ENCODE data around the gene GAK. TPM values are rescaled to one million over a fixed set of nuclear protein-coding genes. Genes with fewer than 3 reads are reported as not detected.

Gene GAK
- total and polyA plus RNA-seq, 2 experiments from 2014 or later = 87.1 to 88.4 TPM

- Histone ChIP-seq H3K4me1 (ENCODE audit: insufficient read depth) (no peaks in the 10 kb centered on the region), H3K9me3 (ENCODE audit: low read depth) (no peaks in the 10 kb centered on the region), H2AFZ (no peak overlapping the region), H3K27me3 (no peaks in the 10 kb centered on the region), H3K9me2 (replicated peaks; ENCODE audit: insufficient read depth) (no peaks in the 10 kb centered on the region), H3K4me3 (no peak overlapping the region), H3K79me2 (no peaks in the 10 kb centered on the region), H3K27ac (no peak overlapping the region), H4K20me1 (ENCODE audit: insufficient read depth, poor library complexity, severe bottlenecking) (no peaks in the 10 kb centered on the region), H3K36me3 (replicated peaks; ENCODE audit: insufficient read depth, low read depth) (no peaks in the 10 kb centered on the region), H3K4me2 (no peak overlapping the region)
- WGBS (ENCODE audit: low lambda C conversion rate, missing lambda C conversion rate) = 98% methylated on average over 17 of the region's 17 CpGs
- TF ChIP-seq EZH2 (IDR thresholded peaks at IDR 0.05; ENCODE audit: borderline replicate concordance) (no peak), EZH2phosphoT487 (IDR thresholded peaks at IDR 0.05; ENCODE audit: low read depth, severe bottlenecking, unreplicated experiment) (no peak)
- TF ChIP-seq, protein P1, sequence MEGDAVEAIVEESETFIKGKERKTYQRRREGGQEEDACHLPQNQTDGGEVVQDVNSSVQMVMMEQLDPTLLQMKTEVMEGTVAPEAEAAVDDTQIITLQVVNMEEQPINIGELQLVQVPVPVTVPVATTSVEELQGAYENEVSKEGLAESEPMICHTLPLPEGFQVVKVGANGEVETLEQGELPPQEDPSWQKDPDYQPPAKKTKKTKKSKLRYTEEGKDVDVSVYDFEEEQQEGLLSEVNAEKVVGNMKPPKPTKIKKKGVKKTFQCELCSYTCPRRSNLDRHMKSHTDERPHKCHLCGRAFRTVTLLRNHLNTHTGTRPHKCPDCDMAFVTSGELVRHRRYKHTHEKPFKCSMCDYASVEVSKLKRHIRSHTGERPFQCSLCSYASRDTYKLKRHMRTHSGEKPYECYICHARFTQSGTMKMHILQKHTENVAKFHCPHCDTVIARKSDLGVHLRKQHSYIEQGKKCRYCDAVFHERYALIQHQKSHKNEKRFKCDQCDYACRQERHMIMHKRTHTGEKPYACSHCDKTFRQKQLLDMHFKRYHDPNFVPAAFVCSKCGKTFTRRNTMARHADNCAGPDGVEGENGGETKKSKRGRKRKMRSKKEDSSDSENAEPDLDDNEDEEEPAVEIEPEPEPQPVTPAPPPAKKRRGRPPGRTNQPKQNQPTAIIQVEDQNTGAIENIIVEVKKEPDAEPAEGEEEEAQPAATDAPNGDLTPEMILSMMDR (IDR thresholded peaks at IDR 0.05; ENCODE audit: poor library complexity) = no peak
- DNase-seq (ENCODE audit: low spot score) = no peak
These were observed 74.1 kb downstream of the GAK start for GRCh38 chr4:858041-858481.

DNA sequence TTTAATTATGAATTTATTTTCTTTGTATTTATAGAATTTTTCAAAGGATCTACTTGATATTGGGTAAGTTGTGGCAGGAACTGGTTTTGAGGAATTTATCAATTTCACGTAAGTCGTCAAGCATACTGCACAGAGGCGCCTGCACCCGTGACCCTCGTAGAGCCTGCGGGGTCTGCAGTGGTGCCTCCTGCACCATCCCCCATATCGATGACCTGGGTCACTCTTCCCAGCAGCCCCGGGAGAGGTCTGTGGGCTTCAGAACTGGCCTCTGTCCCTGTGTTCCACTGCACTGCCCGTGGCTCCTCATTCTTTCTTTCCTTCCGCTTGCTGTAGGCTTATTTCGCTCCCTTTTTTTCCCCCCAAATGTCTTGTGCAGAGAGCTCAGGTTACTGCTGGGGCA is 74.7 kb downstream of the GAK start:
- WGBS (ENCODE audit: low lambda C conversion rate, missing lambda C conversion rate) = 95% methylated on average over 11 of the region's 11 CpGs
- Histone ChIP-seq H4K20me1 (ENCODE audit: insufficient read depth, poor library complexity, severe bottlenecking) (no peaks in the 10 kb centered on the region), H3K4me3 (no peak overlapping the region), H3K4me1 (ENCODE audit: insufficient read depth) (no peaks in the 10 kb centered on the region), H3K27ac (no peak overlapping the region), H3K9me3 (ENCODE audit: low read depth) (no peaks in the 10 kb centered on the region), H3K79me2 (no peaks in the 10 kb centered on the region), H3K36me3 (replicated peaks; ENCODE audit: insufficient read depth, low read depth) (no peaks in the 10 kb centered on the region), H2AFZ (no peak overlapping the region), H3K4me2 (no peak overlapping the region), H3K9me2 (replicated peaks; ENCODE audit: insufficient read depth) (no peaks in the 10 kb centered on the region), H3K27me3 (no peaks in the 10 kb centered on the region)
- no peak for DNase-seq (ENCODE audit: low spot score)
- TF ChIP-seq EZH2 (IDR thresholded peaks at IDR 0.05; ENCODE audit: borderline replicate concordance) = no peak
- TF ChIP-seq, protein P1 (IDR thresholded peaks at IDR 0.05; ENCODE audit: poor library complexity) = no peak
- TF ChIP-seq EZH2phosphoT487 (IDR thresholded peaks at IDR 0.05; ENCODE audit: low read depth, severe bottlenecking, unreplicated experiment) = no peak

DNA sequence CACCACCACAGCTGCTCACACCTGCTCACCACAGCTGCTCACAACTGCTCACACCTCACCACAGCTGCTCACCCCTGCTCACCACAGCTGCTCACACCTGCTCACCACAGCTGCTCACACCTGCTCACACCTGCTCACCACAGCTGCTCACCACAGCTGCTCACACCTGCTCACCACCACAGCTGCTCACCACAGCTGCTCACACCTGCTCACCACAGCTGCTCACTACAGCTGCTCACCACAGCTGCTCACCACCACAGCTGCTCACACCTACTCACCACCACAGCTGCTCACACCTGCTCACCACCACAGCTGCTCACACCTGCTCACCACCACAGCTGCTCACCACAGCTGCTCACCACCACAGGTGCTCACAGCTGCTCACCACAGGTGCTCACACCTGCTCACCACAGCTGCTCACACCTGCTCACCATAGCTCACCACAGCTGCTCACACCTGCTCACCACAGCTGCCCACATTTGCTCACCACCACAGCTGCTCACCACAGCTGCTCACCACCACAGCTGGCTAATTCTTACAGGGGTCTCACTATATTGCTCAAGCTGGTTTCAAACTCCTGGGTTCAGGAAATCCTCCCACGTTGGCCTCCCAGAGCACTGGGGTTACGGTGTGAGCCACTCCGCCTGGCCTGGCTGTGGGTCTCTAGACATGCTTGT is 75.8 kb downstream of the GAK start:
- no peak overlapping the region for H3K27ac ChIP-seq
- no peaks in the 10 kb centered on the region for H3K79me2 ChIP-seq
- H3K4me1 ChIP-seq (ENCODE audit: insufficient read depth) = no peaks in the 10 kb centered on the region
- H3K4me2 ChIP-seq = no peak overlapping the region
- 100% methylated on average over 3 of the region's 3 CpGs for WGBS (ENCODE audit: low lambda C conversion rate, missing lambda C conversion rate)
- DNase-seq (ENCODE audit: low spot score) = no peak
- no peak for TF ChIP-seq EZH2phosphoT487 (IDR thresholded peaks at IDR 0.05; ENCODE audit: low read depth, severe bottlenecking, unreplicated experiment)
- TF ChIP-seq EZH2 (IDR thresholded peaks at IDR 0.05; ENCODE audit: borderline replicate concordance) = no peak
- TF ChIP-seq, protein P1 (IDR thresholded peaks at IDR 0.05; ENCODE audit: poor library complexity) = no peak
- no peaks in the 10 kb centered on the region for H3K9me3 ChIP-seq (ENCODE audit: low read depth)
- H3K27me3 ChIP-seq = no peaks in the 10 kb centered on the region
- H3K9me2 ChIP-seq (replicated peaks; ENCODE audit: insufficient read depth) = no peaks in the 10 kb centered on the region
- no peaks in the 10 kb centered on the region for H3K36me3 ChIP-seq (replicated peaks; ENCODE audit: insufficient read depth, low read depth)
- no peak overlapping the region for H2AFZ ChIP-seq
- no peaks in the 10 kb centered on the region for H4K20me1 ChIP-seq (ENCODE audit: insufficient read depth, poor library complexity, severe bottlenecking)
- no peak overlapping the region for H3K4me3 ChIP-seq

All from hepatocyte (in vitro differentiated cells).